Measurements from ENCODE around the gene ERBIN. TPM values are rescaled to one million over a fixed set of nuclear protein-coding genes. Genes with fewer than 3 reads are reported as not detected.

Gene ERBIN, protein sequence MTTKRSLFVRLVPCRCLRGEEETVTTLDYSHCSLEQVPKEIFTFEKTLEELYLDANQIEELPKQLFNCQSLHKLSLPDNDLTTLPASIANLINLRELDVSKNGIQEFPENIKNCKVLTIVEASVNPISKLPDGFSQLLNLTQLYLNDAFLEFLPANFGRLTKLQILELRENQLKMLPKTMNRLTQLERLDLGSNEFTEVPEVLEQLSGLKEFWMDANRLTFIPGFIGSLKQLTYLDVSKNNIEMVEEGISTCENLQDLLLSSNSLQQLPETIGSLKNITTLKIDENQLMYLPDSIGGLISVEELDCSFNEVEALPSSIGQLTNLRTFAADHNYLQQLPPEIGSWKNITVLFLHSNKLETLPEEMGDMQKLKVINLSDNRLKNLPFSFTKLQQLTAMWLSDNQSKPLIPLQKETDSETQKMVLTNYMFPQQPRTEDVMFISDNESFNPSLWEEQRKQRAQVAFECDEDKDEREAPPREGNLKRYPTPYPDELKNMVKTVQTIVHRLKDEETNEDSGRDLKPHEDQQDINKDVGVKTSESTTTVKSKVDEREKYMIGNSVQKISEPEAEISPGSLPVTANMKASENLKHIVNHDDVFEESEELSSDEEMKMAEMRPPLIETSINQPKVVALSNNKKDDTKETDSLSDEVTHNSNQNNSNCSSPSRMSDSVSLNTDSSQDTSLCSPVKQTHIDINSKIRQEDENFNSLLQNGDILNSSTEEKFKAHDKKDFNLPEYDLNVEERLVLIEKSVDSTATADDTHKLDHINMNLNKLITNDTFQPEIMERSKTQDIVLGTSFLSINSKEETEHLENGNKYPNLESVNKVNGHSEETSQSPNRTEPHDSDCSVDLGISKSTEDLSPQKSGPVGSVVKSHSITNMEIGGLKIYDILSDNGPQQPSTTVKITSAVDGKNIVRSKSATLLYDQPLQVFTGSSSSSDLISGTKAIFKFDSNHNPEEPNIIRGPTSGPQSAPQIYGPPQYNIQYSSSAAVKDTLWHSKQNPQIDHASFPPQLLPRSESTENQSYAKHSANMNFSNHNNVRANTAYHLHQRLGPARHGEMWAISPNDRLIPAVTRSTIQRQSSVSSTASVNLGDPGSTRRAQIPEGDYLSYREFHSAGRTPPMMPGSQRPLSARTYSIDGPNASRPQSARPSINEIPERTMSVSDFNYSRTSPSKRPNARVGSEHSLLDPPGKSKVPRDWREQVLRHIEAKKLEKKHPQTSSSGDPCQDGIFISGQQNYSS (N-terminal part only)
- 10 to 100 TPM; 64.9 to 78.5 TPM for total RNA-seq

GRCh38 chr5:65926276-65926783 is at the start of gene ERBIN:
TSS of gene ERBIN (plus strand) at chr5:65926575. CDS start at chr5:65992719, 66,144 bp downstream.

Small RNA genes within 50 kb of the gene (small RNA-seq; reads per million reads assigned to genes)
- 0 reads per million in 2 donors for gene RF00598

Other genes starting within 250 kb of the ERBIN start
- gene SGTB, start 204.5 kb upstream of the ERBIN start, total RNA-seq = 10 to 100 TPM; 14.5 to 15.0 TPM
- 10 to 100 TPM; 19.3 to 35.0 TPM for gene NLN, start 204.4 kb upstream of the ERBIN start, total RNA-seq
- 10 to 100 TPM; 48.0 to 49.2 TPM for gene SREK1, start 217.7 kb downstream of the ERBIN start, total RNA-seq

All from melanocyte of skin (primary cell).